Heart left ventricle (tissue), 16 donors: ENCODE data around the gene MRPL20. TPM values are rescaled to one million over a fixed set of nuclear protein-coding genes. Genes with fewer than 3 reads are reported as not detected.

Experiments
- ATAC-seq, 4 donors: fragments of 200-7000 bp; cut with Tn5 transposase; one replicate each; pipeline ENCODE4 v1.9.1; 2020 to 2022; ENCODE audit warnings: moderate library complexity in 4 of 4, mild to moderate bottlenecking in 3 of 4, moderate number of reproducible peaks in 1 of 4
- DNase-seq, 5 donors: peaks; one replicate each; pipeline ENCODE4 v3.0.0-alpha.2; 2020
- H3K27ac ChIP-seq, 12 donors: fragments of 200-600 bp; sonication (generic) in 4 of 12; one replicate each; pipeline versions ENCODE4 v1.5.0 to v1.8.0; 2016 to 2022; ENCODE audit warnings: mild to moderate bottlenecking in 2 of 12
- H3K27me3 ChIP-seq, 9 donors: fragments of 200-600 bp; sonication (generic) in 2 of 9; one replicate each; pipeline versions ENCODE4 v1.5.1 to v1.8.0; 2016 to 2022; ENCODE audit warnings: mild to moderate bottlenecking in 3 of 9
- H3K36me3 ChIP-seq, 9 donors: fragments of 200-600 bp; sonication (generic) in 2 of 9; one replicate each; pipeline versions ENCODE4 v1.5.0 to v1.8.0; 2018 to 2022; ENCODE audit warnings: mild to moderate bottlenecking in 2 of 9
- H3K4me1 ChIP-seq, 12 donors: fragments of 200-600 bp; sonication (generic) in 4 of 12; one replicate each; pipeline versions ENCODE4 v1.5.0 to v1.8.0; 2016 to 2022; ENCODE audit warnings: mild to moderate bottlenecking in 3 of 12
- H3K4me3 ChIP-seq, 12 donors: fragments of 200-600 bp; sonication (generic) in 4 of 12; one replicate each; pipeline versions ENCODE4 v1.5.0 to v1.8.0; 2017 to 2022; ENCODE audit warnings: mild to moderate bottlenecking in 9 of 12, moderate library complexity in 4 of 12
- H3K9me3 ChIP-seq, 12 donors: fragments of 200-600 bp; sonication (generic) in 4 of 12; one replicate each; pipeline versions ENCODE4 v1.5.0 to v1.8.0; 2016 to 2022; ENCODE audit warnings: mild to moderate bottlenecking in 1 of 12
- POLR2A ChIP-seq, 2 donors: fragments of 450-650 bp; IDR thresholded peaks; one replicate each; pipeline ENCODE4 v1.6.1; 2017; ENCODE audit warnings: antibody characterized with exemption in 2 of 2, mild to moderate bottlenecking in 2 of 2, moderate library complexity in 2 of 2
- WGBS, 4 donors: extraction: QIAGEN DNeasy Blood & Tissue Kit in 2 of 4; methylation state at CpG; one replicate each; pipeline versions ENCODE4 v1.1.5 to v1.1.7; 2013 to 2018; 5-methylcytosine and 5-hydroxymethylcytosine counted together
- intact Hi-C, 10 donors: fragments of 100-400 bp; cut with DNase I; formaldehyde crosslinking; loops; one replicate each; pipeline versions ENCODE4 v1.11.1 to v1.14.2; 2022
- polyA plus RNA-seq, 2 donors: library from polyadenylated mRNA; stranded (reverse); fragments of 200-250 nt; gene quantifications; one replicate each; pipeline ENCODE4 v1.2.3, GENCODE V29; 2013
- total RNA-seq, 9 donors: library from RNA; depleted of rRNA in 2 of 9; stranded (reverse); fragments of >200 nt in 2 of 9; fragmentation: NEBNext Ultra II Directional in 3 of 9; extraction: Animal tissue kit (Norgen Biotek cat#: 25700) in 3 of 9; gene quantifications; one replicate each; pipeline versions ENCODE4 v1.1.0 to v1.2.4, GENCODE V29; 2016 to 2023
- TF ChIP-seq, protein P1 (sequence below), 12 donors: fragments of 200-600 bp; sonication (generic) in 4 of 12; IDR thresholded peaks; one replicate each; pipeline versions ENCODE4 v1.5.0 to v1.8.0; 2018 to 2022; ENCODE audit warnings: antibody characterized with exemption in 12 of 12, mild to moderate bottlenecking in 5 of 12
- donor health status: ischemic (EF 13 %, LVEDD 7.1; RV severe dilation, severe dysfunction).
- donor health status: healthy with polysubstance abuse.
- donor health status: DM: no; HTN: yes; CAD: no.
- donor health status: DM: no; HTN: no; CAD: no.
- donor health status: ischemic (EF 25% LVEDD 6.9; RV normal size, moderate dysfunction).
- donor health status: ischemic (EF 25% LVEDD 5.7; RV mildly dilated, moderate dysfunction).
- donor health status: healthy.
- donor health status: DM: yes; HTN: yes; CAD: no.
- donor health status: ischemic (EF 35%, LVEDD 5.7; RV mildly dilated, moderate dysfunction).
- donor health status: nonischemic (EF 11% LVEDD 7.7; RV severe dilation, severe dysfunction).
- donor health status: DM: yes; HTN: yes; CAD: no.
- donor health status: PGD.
- donor health status: ischemic (EF 29% LVEDD 5.4; RV normal size, mild dysfunction).
- donor health status: nonischemic (EF 23%, LVEDD 6.1; RV moderate dilation, normal function).

Gene MRPL20
- total and polyA plus RNA-seq, 11 donors = 112 to 238 (median 141) TPM

DNA sequence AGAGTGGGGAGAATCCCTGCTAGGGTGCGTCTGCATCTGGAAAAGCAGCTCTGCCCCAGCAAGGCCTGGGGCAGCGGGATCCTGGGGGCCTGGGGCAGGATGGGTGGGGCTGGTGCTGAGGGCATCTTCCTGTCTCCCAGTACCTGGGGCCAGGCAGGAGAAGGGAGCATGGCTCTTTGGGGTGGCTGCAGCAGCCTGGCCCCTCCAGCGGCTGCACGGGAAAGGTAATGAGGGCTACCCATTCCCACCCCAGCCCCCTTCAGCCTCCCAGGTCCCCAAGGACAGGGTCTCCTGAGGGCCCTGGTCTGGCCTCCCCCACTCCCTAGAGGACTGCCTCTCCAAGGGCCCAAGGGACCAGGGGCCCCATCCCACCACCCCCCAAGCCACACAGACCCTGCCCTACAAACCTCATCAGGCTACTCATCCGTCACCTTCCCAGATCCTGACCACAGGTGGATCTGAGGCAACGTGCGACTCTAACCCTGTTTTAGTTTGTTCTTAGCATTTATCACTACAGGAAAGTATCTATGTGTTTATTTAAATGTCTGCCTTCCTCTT lies 14.9 kb upstream of the MRPL20 start:
- H3K27me3 ChIP-seq = peaks cover 0 to 17% (median 0%) of the 10 kb centered on the region in 9 donors
- H3K4me3 ChIP-seq = no peak overlapping the region
- intact Hi-C loops = no loop called here
- TF ChIP-seq POLR2A (IDR thresholded peaks at IDR 0.05) = no peak
- TF ChIP-seq, protein P1, sequence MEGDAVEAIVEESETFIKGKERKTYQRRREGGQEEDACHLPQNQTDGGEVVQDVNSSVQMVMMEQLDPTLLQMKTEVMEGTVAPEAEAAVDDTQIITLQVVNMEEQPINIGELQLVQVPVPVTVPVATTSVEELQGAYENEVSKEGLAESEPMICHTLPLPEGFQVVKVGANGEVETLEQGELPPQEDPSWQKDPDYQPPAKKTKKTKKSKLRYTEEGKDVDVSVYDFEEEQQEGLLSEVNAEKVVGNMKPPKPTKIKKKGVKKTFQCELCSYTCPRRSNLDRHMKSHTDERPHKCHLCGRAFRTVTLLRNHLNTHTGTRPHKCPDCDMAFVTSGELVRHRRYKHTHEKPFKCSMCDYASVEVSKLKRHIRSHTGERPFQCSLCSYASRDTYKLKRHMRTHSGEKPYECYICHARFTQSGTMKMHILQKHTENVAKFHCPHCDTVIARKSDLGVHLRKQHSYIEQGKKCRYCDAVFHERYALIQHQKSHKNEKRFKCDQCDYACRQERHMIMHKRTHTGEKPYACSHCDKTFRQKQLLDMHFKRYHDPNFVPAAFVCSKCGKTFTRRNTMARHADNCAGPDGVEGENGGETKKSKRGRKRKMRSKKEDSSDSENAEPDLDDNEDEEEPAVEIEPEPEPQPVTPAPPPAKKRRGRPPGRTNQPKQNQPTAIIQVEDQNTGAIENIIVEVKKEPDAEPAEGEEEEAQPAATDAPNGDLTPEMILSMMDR (IDR thresholded peaks at IDR 0.05) = no peak
- no peak for ATAC-seq
- peak in 2 of 5 donors; percentile 14 to 39 for DNase-seq
- H3K4me1 ChIP-seq = peaks cover 0 to 25% (median 2%) of the 10 kb centered on the region in 12 donors
- no peaks in the 10 kb centered on the region for H3K36me3 ChIP-seq
- H3K27ac ChIP-seq = no peak overlapping the region
- 83 to 92% (median 86%) methylated on average over 7 of the region's 7 CpGs for WGBS, 4 donors
- H3K9me3 ChIP-seq = no peaks in the 10 kb centered on the region

DNA sequence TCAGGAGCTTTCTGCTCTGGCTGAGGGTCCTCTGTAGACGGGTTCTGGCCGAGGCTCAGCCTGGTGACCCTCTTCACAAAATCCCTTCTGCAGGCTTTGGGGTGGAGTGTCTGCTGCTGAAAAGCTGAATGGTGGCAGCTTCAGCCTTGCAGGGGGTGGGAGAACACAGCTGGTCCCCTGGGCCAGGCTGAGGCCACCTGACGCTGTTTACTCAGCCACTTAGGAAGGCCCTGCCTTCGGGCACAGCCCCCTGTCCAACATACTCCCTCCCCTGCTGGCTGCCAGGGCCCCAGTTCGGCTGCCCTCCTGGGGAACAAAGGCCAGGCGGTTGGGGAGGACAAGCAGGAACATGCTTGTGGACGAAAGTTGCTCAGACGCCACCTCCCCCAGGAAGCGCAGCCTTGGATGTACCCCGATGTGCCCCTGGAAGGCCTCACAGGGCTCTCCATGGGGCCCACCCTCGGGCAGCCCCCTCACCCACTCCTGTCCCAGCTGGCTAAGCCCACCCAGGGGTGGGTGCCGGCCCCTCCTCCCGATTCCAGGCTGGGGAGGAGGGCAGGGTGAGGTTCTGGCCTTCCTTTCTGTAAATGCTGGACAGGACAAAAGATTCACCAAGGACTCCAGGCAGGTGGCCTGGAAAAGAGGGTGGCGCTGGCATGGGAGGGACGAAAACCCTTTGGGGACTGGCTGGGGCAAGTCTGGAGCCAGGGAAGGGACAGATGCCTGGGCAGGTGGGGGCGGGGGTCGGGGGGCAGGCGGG lies 14.2 kb upstream of the MRPL20 start, which contains the start of gene ANKRD65:
Gene ANKRD65 (minus strand): TSS at position 130 of the 760 bp plus-strand sequence. CDS start 271 bp downstream, outside the sequence.
- peak within 1 kb of the TSS in 10 of 12 donors; percentile 24 to 63 (median 39) for H3K4me3 ChIP-seq
- no peak for ATAC-seq
- 82 to 89% (median 87%) methylated on average over 6 to 18 of the region's 18 CpGs for WGBS, 4 donors
- peaks cover 0 to 25% (median 2%) of the 10 kb centered on the region in 12 donors for H3K4me1 ChIP-seq
- peak in 2 of 5 donors; percentile 12 to 53 for DNase-seq
- peak within 1 kb of the TSS in 2 of 12 donors; percentile 35 to 68 for H3K27ac ChIP-seq
- no peaks in the 10 kb centered on the region for H3K36me3 ChIP-seq
- peaks cover 0 to 12% (median 0%) of the 10 kb centered on the region in 9 donors for H3K27me3 ChIP-seq
- no peak for TF ChIP-seq POLR2A (IDR thresholded peaks at IDR 0.05)
- TF ChIP-seq, protein P1 (IDR thresholded peaks at IDR 0.05) = no peak
- intact Hi-C loops = no loop called here
- H3K9me3 ChIP-seq = no peaks in the 10 kb centered on the region

DNA sequence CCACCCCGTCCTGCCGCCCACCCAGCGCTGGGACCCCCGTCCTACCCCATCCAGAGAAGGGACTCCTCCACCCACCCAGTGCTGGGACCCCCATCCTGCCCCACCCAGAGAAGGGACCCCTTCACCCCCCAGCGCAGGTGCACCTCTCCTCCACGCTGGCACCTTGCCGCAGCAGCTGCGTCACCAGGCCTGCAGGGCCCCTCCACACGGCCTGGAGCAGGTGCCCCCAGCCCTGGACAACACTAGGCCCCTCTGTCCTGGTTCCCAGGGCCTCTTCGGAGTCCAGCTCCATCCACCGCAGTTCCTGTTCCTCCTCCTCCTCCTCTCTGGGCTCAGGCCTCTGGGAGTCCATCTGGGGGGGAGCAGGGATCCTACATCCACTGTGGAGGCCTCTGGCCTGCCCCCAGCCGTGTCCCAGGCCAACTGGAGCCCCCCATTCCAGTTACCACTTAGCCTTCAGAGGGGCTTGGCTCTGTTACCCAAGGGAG lies 13.6 kb upstream of the MRPL20 start:
- intact Hi-C loops = no loop called here
- H3K27me3 ChIP-seq = peaks cover 0 to 10% (median 0%) of the 10 kb centered on the region in 9 donors
- H3K4me1 ChIP-seq = peaks cover 0 to 25% (median 2%) of the 10 kb centered on the region in 12 donors
- H3K4me3 ChIP-seq = peak overlapping the region in 10 of 12 donors; percentile 24 to 63 (median 39)
- WGBS, 4 donors = 72 to 95% (median 77%) methylated on average over 7 to 12 of the region's 12 CpGs
- H3K36me3 ChIP-seq = no peaks in the 10 kb centered on the region
- H3K27ac ChIP-seq = peak overlapping the region in 2 of 12 donors; percentile 35 to 68
- TF ChIP-seq, protein P1 (IDR thresholded peaks at IDR 0.05) = no peak
- no peak for TF ChIP-seq POLR2A (IDR thresholded peaks at IDR 0.05)
- DNase-seq = peak in 1 of 5 donors; percentile 58
- peak in 1 of 4 donors; percentile 12 for ATAC-seq
- no peaks in the 10 kb centered on the region for H3K9me3 ChIP-seq
